PC-9 (cell line): Measurements from ENCODE around the gene SNCA. TPM values are rescaled to one million over a fixed set of nuclear protein-coding genes. Genes with fewer than 3 reads are reported as not detected.

Experiments used
- BruUV-seq: library from RNA; stranded (reverse); fragments of 400-500 nt; replicated peaks from 2 replicates; lab custom pipeline; 2021; lab: Mats Ljungman, UMichigan
- CTCF ChIA-PET: fragments of 300-600 bp; sonication (Branson Sonifier 250); formaldehyde crosslinking; loops from one replicate; lab custom pipeline; 2022; ENCODE audit warnings: antibody characterized with exemption; lab: Charles Lee
- POLR2A ChIA-PET: fragments of 300-600 bp; sonication (Branson Sonifier 250); formaldehyde crosslinking; loops from one replicate; lab custom pipeline; 2022; ENCODE audit warnings: antibody characterized with exemption; ENCODE audit not compliant: unreplicated experiment; lab: Charles Lee
- DNase-seq, 2 experiments: peaks; one replicate each; pipeline versions ENCODE4 v3.0.0 to v3.0.0-alpha.2; 2015 to 2022; ENCODE audit warnings: mixed read lengths in 1 of 2
- H2AFZ ChIP-seq: fragments of 200-600 bp; sonication (generic); 2 replicates; pipeline ENCODE4 v1.8.1; 2017; ENCODE audit warnings: antibody characterized with exemption
- H3F3A ChIP-seq: fragments of 200-600 bp; sonication (generic); 2 replicates; pipeline ENCODE4 v1.8.1; 2017; ENCODE audit warnings: antibody characterized with exemption, mild to moderate bottlenecking, low read depth; ENCODE audit not compliant: insufficient read depth
- H3K27ac ChIP-seq: fragments of 200-600 bp; sonication (generic); 2 replicates; pipeline ENCODE4 v1.6.1; 2016; ENCODE audit warnings: mixed run types
- H3K27me3 ChIP-seq: fragments of 200-600 bp; sonication (generic); 2 replicates; pipeline ENCODE4 v1.6.1; 2016; ENCODE audit warnings: low read depth, mixed run types; ENCODE audit not compliant: insufficient read depth
- H3K36me3 ChIP-seq: fragments of 200-600 bp; sonication (generic); 2 replicates; pipeline ENCODE4 v1.6.1; 2016; ENCODE audit warnings: low read depth, mixed run types
- H3K4me1 ChIP-seq: fragments of 200-600 bp; sonication (generic); replicated peaks from 2 replicates; pipeline ENCODE4 v1.6.1; 2016; ENCODE audit warnings: mixed run types; ENCODE audit not compliant: insufficient read depth
- H3K4me2 ChIP-seq: fragments of 200-600 bp; sonication (generic); 2 replicates; pipeline ENCODE4 v1.6.1; 2017; ENCODE audit warnings: mixed run types
- H3K4me3 ChIP-seq: fragments of 200-600 bp; sonication (generic); 2 replicates; pipeline ENCODE4 v1.6.1; 2016; ENCODE audit warnings: mixed run types
- H3K79me2 ChIP-seq: fragments of 200-600 bp; sonication (generic); 2 replicates; pipeline ENCODE4 v1.6.1; 2017; ENCODE audit warnings: low read depth, mixed run types
- H3K9me2 ChIP-seq: fragments of 200-600 bp; sonication (generic); 2 replicates; pipeline ENCODE4 v1.8.1; 2017; ENCODE audit warnings: mild to moderate bottlenecking; ENCODE audit not compliant: insufficient read depth
- H3K9me3 ChIP-seq: fragments of 200-600 bp; sonication (generic); 2 replicates; pipeline ENCODE4 v1.8.1; 2016; ENCODE audit warnings: low read depth; ENCODE audit not compliant: insufficient read depth
- H4K20me1 ChIP-seq: fragments of 200-600 bp; sonication (generic); 2 replicates; pipeline ENCODE4 v1.8.1; 2017; ENCODE audit not compliant: insufficient read depth
- EZH2 ChIP-seq: fragments of 200-600 bp; sonication (generic); IDR thresholded peaks from 2 replicates; pipeline ENCODE4 v1.8.0; 2017; ENCODE audit warnings: antibody characterized with exemption, low read depth
- intact Hi-C: fragments of 100-400 bp; cut with micrococcal nuclease; formaldehyde crosslinking; loops from one replicate; pipeline ENCODE4 v1.10.0; 2022; ENCODE audit not compliant: unreplicated experiment
- total RNA-seq: library from RNA; stranded (reverse); gene quantifications from 2 replicates; pipeline ENCODE4 v1.2.3, GENCODE V29; 2021
- TF ChIP-seq, protein P1 (sequence below): fragments of 200-600 bp; sonication (generic); conservative IDR thresholded peaks from 2 replicates; pipeline ENCODE4 v1.6.1; 2017; ENCODE audit warnings: mixed run types, antibody characterized with exemption, mild to moderate bottlenecking, moderate library complexity

Gene SNCA
- total RNA-seq, 1 experiment from 2014 or later, result 4.8 TPM

GRCh38 chr4:89759426-89759825 lies 77.5 kb downstream of the SNCA start:
- no peak overlapping the region for H3K4me3 ChIP-seq

GRCh38 chr4:89757154-89757719 lies 79.7 kb downstream of the SNCA start:
- ChIA-PET CTCF (no interaction called here), POLR2A (no interaction called here)
- no TSS peak for BruUV-seq
- Histone ChIP-seq H3K9me2 (no peaks in the 10 kb centered on the region), H4K20me1 (no peaks in the 10 kb centered on the region), H2AFZ (no peak overlapping the region), H3F3A (peaks cover 10% of the 10 kb centered on the region), H3K4me2 (no peak overlapping the region), H3K27ac (no peak overlapping the region), H3K4me1 (peaks cover 14% of the 10 kb centered on the region), H3K9me3 (no peaks in the 10 kb centered on the region), H3K36me3 (no peaks in the 10 kb centered on the region), H3K79me2 (no peaks in the 10 kb centered on the region), H3K27me3 (no peaks in the 10 kb centered on the region), H3K4me3 (no peak overlapping the region)
- intact Hi-C loops, result no loop called here
- TF ChIP-seq, protein P1, sequence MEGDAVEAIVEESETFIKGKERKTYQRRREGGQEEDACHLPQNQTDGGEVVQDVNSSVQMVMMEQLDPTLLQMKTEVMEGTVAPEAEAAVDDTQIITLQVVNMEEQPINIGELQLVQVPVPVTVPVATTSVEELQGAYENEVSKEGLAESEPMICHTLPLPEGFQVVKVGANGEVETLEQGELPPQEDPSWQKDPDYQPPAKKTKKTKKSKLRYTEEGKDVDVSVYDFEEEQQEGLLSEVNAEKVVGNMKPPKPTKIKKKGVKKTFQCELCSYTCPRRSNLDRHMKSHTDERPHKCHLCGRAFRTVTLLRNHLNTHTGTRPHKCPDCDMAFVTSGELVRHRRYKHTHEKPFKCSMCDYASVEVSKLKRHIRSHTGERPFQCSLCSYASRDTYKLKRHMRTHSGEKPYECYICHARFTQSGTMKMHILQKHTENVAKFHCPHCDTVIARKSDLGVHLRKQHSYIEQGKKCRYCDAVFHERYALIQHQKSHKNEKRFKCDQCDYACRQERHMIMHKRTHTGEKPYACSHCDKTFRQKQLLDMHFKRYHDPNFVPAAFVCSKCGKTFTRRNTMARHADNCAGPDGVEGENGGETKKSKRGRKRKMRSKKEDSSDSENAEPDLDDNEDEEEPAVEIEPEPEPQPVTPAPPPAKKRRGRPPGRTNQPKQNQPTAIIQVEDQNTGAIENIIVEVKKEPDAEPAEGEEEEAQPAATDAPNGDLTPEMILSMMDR, result no peak
- TF ChIP-seq EZH2, result no peak
- no peak for DNase-seq

More at GRCh38 chr4:89759426-89759825, 77.5 kb downstream of the SNCA start:
- no peaks in the 10 kb centered on the region for H3K4me1 ChIP-seq
- no TSS peak for BruUV-seq
- no peaks in the 10 kb centered on the region for H4K20me1 ChIP-seq
- DNase-seq, result no peak
- no peaks in the 10 kb centered on the region for H3K36me3 ChIP-seq
- H3F3A ChIP-seq, result no peaks in the 10 kb centered on the region
- ChIA-PET POLR2A (no interaction called here), CTCF (interaction anchor here (0.7 kb wide), 1 partner anchor 543 kb away, joined by 10 read pairs; no protein-coding TSS in a partner anchor)
- H3K27ac ChIP-seq, result no peak overlapping the region
- no peak for TF ChIP-seq EZH2
- no peaks in the 10 kb centered on the region for H3K9me3 ChIP-seq
- H3K4me2 ChIP-seq, result no peak overlapping the region
- no peaks in the 10 kb centered on the region for H3K9me2 ChIP-seq
- H3K27me3 ChIP-seq, result no peaks in the 10 kb centered on the region
- no peaks in the 10 kb centered on the region for H3K79me2 ChIP-seq
- no peak overlapping the region for H2AFZ ChIP-seq
- intact Hi-C loops, result no loop called here

DNA sequence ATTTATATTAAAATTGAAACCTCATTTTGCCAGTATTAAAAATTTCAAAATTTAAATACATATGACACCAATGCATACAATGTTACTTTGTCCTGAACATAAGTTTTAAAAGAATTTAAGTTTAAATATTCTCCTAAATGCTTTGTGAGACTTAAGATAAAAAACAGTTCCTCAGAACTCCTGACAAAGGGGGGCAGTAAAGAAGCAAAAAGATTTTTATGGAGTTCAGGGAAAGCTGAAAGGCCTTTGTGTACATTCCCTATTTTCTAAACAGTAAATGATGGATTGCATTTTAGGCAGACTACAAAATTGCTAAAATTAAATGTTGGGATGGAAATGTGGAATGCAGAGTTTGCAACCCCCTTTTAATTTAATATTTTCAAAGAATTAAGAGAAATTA lies 81.7 kb downstream of the SNCA start:
- DNase-seq, result no peak
- Histone ChIP-seq H3K27me3 (no peaks in the 10 kb centered on the region), H3K4me1 (peaks cover 15% of the 10 kb centered on the region), H3F3A (peaks cover 10% of the 10 kb centered on the region), H3K4me2 (no peak overlapping the region), H4K20me1 (no peaks in the 10 kb centered on the region), H3K4me3 (no peak overlapping the region), H3K27ac (no peak overlapping the region), H3K9me3 (no peaks in the 10 kb centered on the region), H3K36me3 (no peaks in the 10 kb centered on the region), H3K9me2 (no peaks in the 10 kb centered on the region), H3K79me2 (no peaks in the 10 kb centered on the region), H2AFZ (no peak overlapping the region)
- TF ChIP-seq EZH2, result no peak
- TF ChIP-seq, protein P1, result no peak
- intact Hi-C loops, result no loop called here
- BruUV-seq, result no TSS peak
- POLR2A ChIA-PET, result no interaction called here
- CTCF ChIA-PET, result no interaction called here

DNA sequence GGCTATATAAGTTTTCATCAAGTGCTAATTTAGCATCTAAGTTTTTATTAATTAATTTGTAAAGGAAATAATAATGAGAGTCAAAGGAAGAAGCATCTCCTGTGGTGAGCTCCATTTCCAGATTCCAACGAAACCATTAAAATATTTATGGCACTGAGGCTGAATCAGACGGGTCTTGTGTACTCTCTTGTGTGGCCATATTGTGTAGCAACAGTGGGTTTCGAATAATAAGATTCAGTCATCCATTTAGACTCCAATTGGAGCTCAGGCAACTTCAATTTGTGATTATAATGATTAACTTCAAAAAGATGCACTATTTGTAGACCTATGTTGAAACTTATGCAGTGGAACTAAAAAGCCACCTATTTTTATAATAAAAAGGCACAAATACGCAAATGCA lies 82.4 kb downstream of the SNCA start:
- H3K4me1 ChIP-seq, result peaks cover 15% of the 10 kb centered on the region
- H3K27ac ChIP-seq, result no peak overlapping the region
- intact Hi-C loops, result loop anchor here (5.0 kb wide), 1 partner anchor 92 kb away; no protein-coding TSS in a partner anchor
- TF ChIP-seq, protein P1, result no peak
- TF ChIP-seq EZH2, result no peak
- no peak for DNase-seq
- CTCF ChIA-PET, result no interaction called here
- H3K36me3 ChIP-seq, result no peaks in the 10 kb centered on the region
- H3K4me3 ChIP-seq, result no peak overlapping the region
- H3K9me3 ChIP-seq, result no peaks in the 10 kb centered on the region
- no TSS peak for BruUV-seq
- POLR2A ChIA-PET, result no interaction called here
- H3K9me2 ChIP-seq, result no peaks in the 10 kb centered on the region
- H2AFZ ChIP-seq, result no peak overlapping the region
- peaks cover 10% of the 10 kb centered on the region for H3F3A ChIP-seq
- H3K27me3 ChIP-seq, result no peaks in the 10 kb centered on the region
- H4K20me1 ChIP-seq, result no peaks in the 10 kb centered on the region
- H3K4me2 ChIP-seq, result no peak overlapping the region
- H3K79me2 ChIP-seq, result no peaks in the 10 kb centered on the region
